Measurements from ENCODE around the gene ASB10.

ASB10 gene

GRCh38 chr7:151135866-151136843 is 50.9 kb downstream of the ASB10 start:
- DNase-seq (ENCODE audit: low read depth): no peak

GRCh38 chr7:151135525-151135845 is 51.6 kb downstream of the ASB10 start:
- no peak for DNase-seq (ENCODE audit: low read depth)

GRCh38 chr7:151134743-151135524 is 52.1 kb downstream of the ASB10 start:
- DNase-seq (ENCODE audit: low read depth): no peak

GRCh38 chr7:151133986-151134742 is 52.9 kb downstream of the ASB10 start:
- DNase-seq (ENCODE audit: low read depth): no peak

- no peak for DNase-seq (ENCODE audit: low read depth)
Measured at GRCh38 chr7:151133266-151133985, 53.6 kb downstream of the ASB10 start.

GRCh38 chr7:151132461-151133205 is 54.4 kb downstream of the ASB10 start:
- no peak for DNase-seq (ENCODE audit: low read depth)

- no peak for DNase-seq (ENCODE audit: low read depth)
Measured at GRCh38 chr7:151131592-151132293, 55.3 kb downstream of the ASB10 start.

- no peak for DNase-seq (ENCODE audit: low read depth)
Measured at GRCh38 chr7:151131224-151131591, 55.8 kb downstream of the ASB10 start.

- DNase-seq (ENCODE audit: low read depth): no peak
Measured at GRCh38 chr7:151130741-151131157, 56.3 kb downstream of the ASB10 start.

- no peak for DNase-seq (ENCODE audit: low read depth)
Measured at GRCh38 chr7:151129960-151130591, 57.0 kb downstream of the ASB10 start.

- no peak for DNase-seq (ENCODE audit: low read depth)
Measured at GRCh38 chr7:151129117-151129959, 57.7 kb downstream of the ASB10 start.

- DNase-seq (ENCODE audit: low read depth): no peak
Measured at GRCh38 chr7:151128716-151129115, 58.3 kb downstream of the ASB10 start.

GRCh38 chr7:151128144-151128543 is 58.9 kb downstream of the ASB10 start:
- DNase-seq (ENCODE audit: low read depth): no peak

GRCh38 chr7:151126491-151127137 is 60.4 kb downstream of the ASB10 start:
- no peak for DNase-seq (ENCODE audit: low read depth)

GRCh38 chr7:151125846-151126481 is 61.1 kb downstream of the ASB10 start:
- DNase-seq (ENCODE audit: low read depth): no peak
